Measurements from ENCODE around the gene SCRN2. TPM values are rescaled to one million over a fixed set of nuclear protein-coding genes. Genes with fewer than 3 reads are reported as not detected.

The SCRN2 gene
- total and polyA plus RNA-seq, 2 of the 13 experiments (the other 11 are each of a cell fraction or from before 2014, with no cell fraction given), result 21.7 to 29.5 TPM

DNA sequence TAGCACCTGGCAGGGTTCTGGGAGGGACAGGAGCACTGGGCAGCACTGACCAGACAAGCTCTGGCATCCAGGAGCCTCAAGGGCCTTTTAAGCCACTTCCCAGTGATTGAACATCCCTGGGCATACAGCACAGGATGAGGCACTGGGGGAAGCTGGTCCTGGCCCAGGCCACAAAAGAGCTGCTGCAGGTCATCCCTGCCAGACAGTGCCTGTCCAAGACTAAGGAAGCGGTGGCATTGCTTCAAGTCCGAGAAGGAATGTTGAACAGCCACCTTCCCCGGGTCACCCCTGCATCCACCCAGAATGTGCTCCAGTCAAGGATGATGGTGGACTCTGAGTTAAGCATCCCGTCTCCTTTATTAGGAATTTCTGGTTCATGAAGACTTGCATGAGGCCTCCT lies 18.3 kb downstream of the SCRN2 start:
- intact Hi-C loops (cut with micrococcal nuclease; ENCODE audit: unreplicated experiment), result no loop called here
- BruUV-seq (replicated peaks), result no TSS peak

More for the DNA sequence above, 18.3 kb downstream of the SCRN2 start:
- peaks cover 23 to 40% of the 10 kb centered on the region in 2 experiments for H3K36me3 ChIP-seq (replicated peaks in 1 of 2; ENCODE audit: control insufficient read depth in 1 of 2, insufficient read depth in 2 of 2, low read length in 2 of 2)
- H3K27ac ChIP-seq (ENCODE audit: extremely low read length, insufficient read depth, low read length), result no peak overlapping the region
- 95% methylated on average over 4 of the region's 4 CpGs for WGBS (ENCODE audit: low lambda C conversion rate)
- H2AFZ ChIP-seq (ENCODE audit: low read length), result no peak overlapping the region
- no peak overlapping the region for H3K9ac ChIP-seq (ENCODE audit: insufficient read depth, low read depth, low read length)
- in situ Hi-C loops (cut with HindIII; ENCODE audit: extremely low pct_ligation_motif_present, low pct_unique_long_range_greater_than_20kb), result no loop called here
- H3K4me3 ChIP-seq (replicated peaks in 1 of 3; ENCODE audit: insufficient read depth in 1 of 3, low read depth in 2 of 3, low read length in 3 of 3), result no peak overlapping the region
- no peaks in the 10 kb centered on the region for H4K20me1 ChIP-seq (ENCODE audit: insufficient read depth, low read length)
- DNase-seq (ENCODE audit: low spot score) (no peak), ATAC-seq (no peak), FAIRE-seq (no peak)
- H3K9me3 ChIP-seq (ENCODE audit: low read length), result no peaks in the 10 kb centered on the region
- POLR2A ChIA-PET, result interaction anchor here (2.5 kb wide), 1 partner anchor 8 kb away, joined by 58 read pairs; the partner anchor contains the start of genes LRRC46 and MRPL10
- no peak for TF ChIP-seq ZNF451 (CRISPR knock-in tag; IDR thresholded peaks at IDR 0.05)
- no peak for TF ChIP-seq HDAC1 (CRISPR knock-in tag; IDR thresholded peaks at IDR 0.05)
- TF ChIP-seq FLYWCH1 (CRISPR knock-in tag; IDR thresholded peaks at IDR 0.05), result 0 out of 2 replicates have a peak, but pooled peaks have one; percentile 30
- no peak for TF ChIP-seq ZNF230 (CRISPR knock-in tag; IDR thresholded peaks at IDR 0.05)
- no peak for TF ChIP-seq JUN (CRISPR knock-in tag; IDR thresholded peaks at IDR 0.05)
- TF ChIP-seq MAFK (conservative IDR thresholded peaks at IDR 0.05 in 1 of 2, IDR thresholded peaks at IDR 0.05 in 1 of 2; ENCODE audit: low read length in 2 of 2), result no peak
- TF ChIP-seq, protein P1, sequence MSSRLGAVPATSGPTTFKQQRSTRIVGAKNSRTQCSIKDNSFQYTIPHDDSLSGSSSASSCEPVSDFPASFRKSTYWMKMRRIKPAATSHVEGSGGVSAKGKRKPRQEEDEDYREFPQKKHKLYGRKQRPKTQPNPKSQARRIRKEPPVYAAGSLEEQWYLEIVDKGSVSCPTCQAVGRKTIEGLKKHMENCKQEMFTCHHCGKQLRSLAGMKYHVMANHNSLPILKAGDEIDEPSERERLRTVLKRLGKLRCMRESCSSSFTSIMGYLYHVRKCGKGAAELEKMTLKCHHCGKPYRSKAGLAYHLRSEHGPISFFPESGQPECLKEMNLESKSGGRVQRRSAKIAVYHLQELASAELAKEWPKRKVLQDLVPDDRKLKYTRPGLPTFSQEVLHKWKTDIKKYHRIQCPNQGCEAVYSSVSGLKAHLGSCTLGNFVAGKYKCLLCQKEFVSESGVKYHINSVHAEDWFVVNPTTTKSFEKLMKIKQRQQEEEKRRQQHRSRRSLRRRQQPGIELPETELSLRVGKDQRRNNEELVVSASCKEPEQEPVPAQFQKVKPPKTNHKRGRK (CRISPR knock-in tag; IDR thresholded peaks at IDR 0.05), result no peak
- TF ChIP-seq ZNF263 (CRISPR knock-in tag; IDR thresholded peaks at IDR 0.05), result no peak
- peak; percentile 4; the same call in 1 of the 2 replicates for TF ChIP-seq ZFX (CRISPR knock-in tag; IDR thresholded peaks at IDR 0.05; ENCODE audit: low read depth)
- no peak for TF ChIP-seq SP140L (CRISPR knock-in tag; IDR thresholded peaks at IDR 0.05; ENCODE audit: borderline replicate concordance)
- peak; percentile 53 for TF ChIP-seq RBM22 (optimal IDR thresholded peaks at IDR 0.05; ENCODE audit: low read length)
- no peak for TF ChIP-seq ARNT2 (CRISPR knock-in tag; IDR thresholded peaks at IDR 0.05; ENCODE audit: low read depth)
- CTCF ChIA-PET (ENCODE audit: low intra/inter-chr PET ratio, low total read pairs), result no interaction called here
- H3K79me2 ChIP-seq (ENCODE audit: insufficient read depth, low read length), result no peaks in the 10 kb centered on the region
- no peaks in the 10 kb centered on the region; a peak in 1 of 5 replicates for H3K27me3 ChIP-seq (ENCODE audit: control insufficient read depth in 1 of 2, insufficient read depth in 2 of 2, low read length in 2 of 2)
- H3K4me1 ChIP-seq (ENCODE audit: insufficient read depth, low read length), result peaks cover 19% of the 10 kb centered on the region
- H3K4me2 ChIP-seq (ENCODE audit: low read depth, low read length), result no peak overlapping the region

Data from HepG2 (cell line).